Tibial artery (tissue), 4 donors: ENCODE results near the gene ILF3.

Experiments used
- DNase-seq, 2 donors: peaks; one replicate each; pipeline ENCODE4 v3.0.0-alpha.2; 2019
- H3K27ac ChIP-seq, 2 donors: fragments of 200-600 bp; sonication (generic) in 1 of 2; 1 replicate in 1 of 2; 2 replicates in 1 of 2; pipeline ENCODE4 v1.5.1; 2018 to 2019; ENCODE audit warnings: mild to moderate bottlenecking in 1 of 2
- H3K27me3 ChIP-seq, 2 donors: fragments of 200-600 bp; sonication (generic) in 1 of 2; one replicate each; pipeline versions ENCODE4 v1.5.1 to v1.6.0; 2016 to 2019
- H3K36me3 ChIP-seq, 3 donors: fragments of 200-600 bp; sonication (generic) in 2 of 3; one replicate each; pipeline ENCODE4 v1.5.1; 2016 to 2019; ENCODE audit warnings: mild to moderate bottlenecking in 2 of 3
- H3K4me1 ChIP-seq, 4 donors: fragments of 200-600 bp; sonication (generic) in 2 of 4; 1 replicate in 3 of 4; 2 replicates in 1 of 4; pipeline ENCODE4 v1.5.1; 2016 to 2019
- H3K4me3 ChIP-seq, 2 donors: fragments of 200-600 bp; sonication (generic) in 1 of 2; 1 replicate in 1 of 2; 2 replicates in 1 of 2; pipeline ENCODE4 v1.5.1; 2018 to 2019; ENCODE audit warnings: mild to moderate bottlenecking in 2 of 2
- H3K9me3 ChIP-seq, 3 donors: fragments of 200-600 bp; sonication (generic) in 1 of 3; one replicate each; pipeline ENCODE4 v1.5.1; 2016 to 2019
- intact Hi-C: fragments of 100-400 bp; cut with DNase I; formaldehyde crosslinking; loops from one replicate; pipeline ENCODE4 v1.15.0; 2023; ENCODE audit warnings: low total_unique reads
- TF ChIP-seq, protein P1 (sequence below), 2 experiments: fragments of 200-600 bp in 1 of 2; fragments of 450-650 bp in 1 of 2; IDR thresholded peaks; one replicate each; pipeline ENCODE4 v1.5.1; 2017 to 2019; ENCODE audit warnings: antibody characterized with exemption in 2 of 2, mild to moderate bottlenecking in 1 of 2, moderate library complexity in 1 of 2

ILF3 gene

DNA sequence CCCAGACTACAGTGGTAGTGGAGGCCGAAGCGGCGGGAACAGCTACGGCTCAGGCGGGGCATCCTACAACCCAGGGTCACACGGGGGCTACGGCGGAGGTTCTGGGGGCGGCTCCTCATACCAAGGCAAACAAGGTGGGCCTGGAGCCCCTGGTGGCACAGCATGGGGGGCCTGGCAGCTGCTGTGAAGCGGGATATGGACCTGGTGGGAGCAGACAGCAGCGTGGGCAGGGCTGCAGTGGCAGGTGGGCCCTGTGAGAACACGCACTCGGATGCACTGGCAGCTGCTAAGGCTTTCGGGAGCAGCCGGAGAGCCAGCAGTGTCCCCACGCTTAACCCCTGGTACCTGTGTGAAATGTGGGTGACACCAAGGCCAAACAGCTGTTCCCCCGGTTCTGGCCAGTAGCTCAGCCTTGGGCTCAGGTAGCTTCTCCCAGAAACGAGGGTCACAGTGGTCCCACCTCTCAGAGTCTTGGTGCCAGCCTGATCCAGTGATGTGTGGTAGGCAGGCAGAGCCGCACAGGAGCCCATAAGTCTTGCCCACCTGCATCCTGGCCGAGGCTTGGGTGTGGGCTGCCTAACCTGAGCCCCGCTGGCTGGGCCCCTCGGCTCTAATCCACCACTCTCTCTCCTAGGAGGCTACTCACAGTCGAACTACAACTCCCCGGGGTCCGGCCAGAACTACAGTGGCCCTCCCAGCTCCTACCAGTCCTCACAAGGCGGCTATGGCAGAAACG lies 34.6 kb downstream of the ILF3 start:
- H3K27me3 ChIP-seq, result no peaks in the 10 kb centered on the region
- no peaks in the 10 kb centered on the region for H3K9me3 ChIP-seq
- H3K4me3 ChIP-seq, result no peak overlapping the region
- H3K36me3 ChIP-seq, result peaks cover 44 to 90% (median 87%) of the 10 kb centered on the region in 3 donors
- DNase-seq, result no peak
- TF ChIP-seq, protein P1, sequence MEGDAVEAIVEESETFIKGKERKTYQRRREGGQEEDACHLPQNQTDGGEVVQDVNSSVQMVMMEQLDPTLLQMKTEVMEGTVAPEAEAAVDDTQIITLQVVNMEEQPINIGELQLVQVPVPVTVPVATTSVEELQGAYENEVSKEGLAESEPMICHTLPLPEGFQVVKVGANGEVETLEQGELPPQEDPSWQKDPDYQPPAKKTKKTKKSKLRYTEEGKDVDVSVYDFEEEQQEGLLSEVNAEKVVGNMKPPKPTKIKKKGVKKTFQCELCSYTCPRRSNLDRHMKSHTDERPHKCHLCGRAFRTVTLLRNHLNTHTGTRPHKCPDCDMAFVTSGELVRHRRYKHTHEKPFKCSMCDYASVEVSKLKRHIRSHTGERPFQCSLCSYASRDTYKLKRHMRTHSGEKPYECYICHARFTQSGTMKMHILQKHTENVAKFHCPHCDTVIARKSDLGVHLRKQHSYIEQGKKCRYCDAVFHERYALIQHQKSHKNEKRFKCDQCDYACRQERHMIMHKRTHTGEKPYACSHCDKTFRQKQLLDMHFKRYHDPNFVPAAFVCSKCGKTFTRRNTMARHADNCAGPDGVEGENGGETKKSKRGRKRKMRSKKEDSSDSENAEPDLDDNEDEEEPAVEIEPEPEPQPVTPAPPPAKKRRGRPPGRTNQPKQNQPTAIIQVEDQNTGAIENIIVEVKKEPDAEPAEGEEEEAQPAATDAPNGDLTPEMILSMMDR (IDR thresholded peaks at IDR 0.05), result no peak
- intact Hi-C loops, result no loop called here
- no peak overlapping the region for H3K27ac ChIP-seq
- peaks cover 0 to 14% (median 0%) of the 10 kb centered on the region in 4 donors for H3K4me1 ChIP-seq

DNA sequence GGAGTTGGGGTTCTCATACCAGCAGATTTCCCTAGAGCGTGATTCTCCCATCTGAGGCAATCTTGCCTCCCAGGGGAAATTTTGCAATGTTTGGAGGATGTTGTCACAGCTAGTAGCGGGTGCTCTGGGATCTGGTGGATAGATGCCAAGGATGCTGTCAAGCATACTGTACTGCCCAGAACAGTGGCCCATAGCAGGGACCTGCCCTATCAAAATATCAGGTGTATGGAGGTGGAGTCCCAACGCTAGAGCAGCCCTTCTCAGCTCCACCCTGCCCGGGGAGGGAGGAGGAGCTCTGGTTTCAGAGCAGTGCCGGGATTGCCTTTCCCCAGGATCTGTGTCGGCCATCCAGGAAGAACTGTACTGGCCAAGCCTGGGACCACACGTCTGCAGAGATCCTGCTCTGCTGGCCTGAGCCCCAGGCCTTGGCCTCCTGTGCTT lies 36.2 kb downstream of the ILF3 start:
- intact Hi-C loops, result no loop called here
- no peaks in the 10 kb centered on the region for H3K9me3 ChIP-seq
- no peak overlapping the region for H3K4me3 ChIP-seq
- TF ChIP-seq, protein P1 (IDR thresholded peaks at IDR 0.05), result no peak
- peaks cover 31 to 73% (median 71%) of the 10 kb centered on the region in 3 donors for H3K36me3 ChIP-seq
- H3K27me3 ChIP-seq, result no peaks in the 10 kb centered on the region
- peaks cover 0 to 17% (median 4%) of the 10 kb centered on the region in 4 donors for H3K4me1 ChIP-seq
- peak in 1 of 2 donors; percentile 76 for DNase-seq
- peak overlapping the region; percentile 15 to 40 for H3K27ac ChIP-seq

DNA sequence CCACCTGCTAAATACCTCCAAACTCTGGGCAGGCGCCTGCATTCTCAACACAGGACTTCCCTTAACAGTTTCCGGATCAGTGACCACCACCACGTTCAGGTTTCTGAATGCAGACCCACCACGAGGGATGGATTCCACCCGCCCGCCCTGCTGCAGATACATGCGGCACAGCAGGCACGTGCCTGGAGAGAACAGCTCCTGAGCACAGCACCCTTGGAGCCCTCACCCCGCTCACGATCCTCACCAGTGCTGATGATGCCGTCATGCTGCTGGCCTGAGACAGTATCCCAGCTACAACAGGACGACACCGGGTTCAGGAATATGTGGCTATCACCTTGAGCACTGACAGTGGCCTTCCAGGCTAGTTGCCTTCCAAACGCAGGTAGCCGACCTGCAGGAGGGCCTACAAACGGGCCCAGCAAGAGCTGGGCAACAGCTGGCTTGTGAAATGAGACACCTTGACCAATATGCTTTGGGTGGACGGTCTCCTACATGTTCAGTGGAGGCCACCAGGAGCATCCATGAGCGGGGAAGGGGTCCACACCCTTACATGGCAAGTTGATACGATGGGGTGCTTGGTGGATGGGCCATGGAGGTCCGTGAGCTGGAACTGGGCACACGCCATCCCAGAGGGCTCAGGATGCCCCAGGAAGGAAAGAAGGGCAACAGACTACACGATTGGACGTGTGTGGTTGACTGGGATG lies 37.2 kb downstream of the ILF3 start:
- no peak overlapping the region for H3K4me3 ChIP-seq
- peaks cover 0 to under 1% of the 10 kb centered on the region in 2 donors for H3K27me3 ChIP-seq
- TF ChIP-seq, protein P1 (IDR thresholded peaks at IDR 0.05), result no peak
- H3K4me1 ChIP-seq, result peaks cover 0 to 26% (median 10%) of the 10 kb centered on the region in 4 donors
- H3K36me3 ChIP-seq, result peaks cover 31 to 64% (median 61%) of the 10 kb centered on the region in 3 donors
- no peaks in the 10 kb centered on the region for H3K9me3 ChIP-seq
- intact Hi-C loops, result no loop called here
- no peak for DNase-seq
- no peak overlapping the region for H3K27ac ChIP-seq

DNA sequence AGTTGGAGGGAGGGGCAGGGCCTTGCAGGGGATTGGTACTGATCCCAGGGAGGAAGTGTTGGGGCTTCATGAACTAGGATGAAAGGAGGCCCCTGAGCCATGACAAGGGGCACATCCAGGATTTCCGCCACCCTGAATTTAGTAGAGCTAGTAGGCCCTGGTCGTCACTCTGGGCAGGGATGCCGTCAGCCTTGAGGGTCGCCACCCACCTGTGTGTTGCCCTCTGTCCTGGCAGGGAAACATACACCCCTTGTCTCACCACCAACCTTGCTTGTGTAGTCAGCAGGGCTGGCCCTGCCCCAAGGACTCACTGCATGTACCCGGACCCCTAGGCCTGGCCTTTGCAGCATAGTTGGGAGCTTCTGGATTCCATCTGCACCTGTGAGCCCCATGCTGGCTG lies 37.7 kb downstream of the ILF3 start:
- TF ChIP-seq, protein P1 (IDR thresholded peaks at IDR 0.05), result no peak
- Histone ChIP-seq H3K4me3 (no peak overlapping the region), H3K27me3 (peaks cover 0 to 3% of the 10 kb centered on the region in 2 donors), H3K27ac (no peak overlapping the region), H3K36me3 (peaks cover 31 to 58% (median 56%) of the 10 kb centered on the region in 3 donors), H3K9me3 (no peaks in the 10 kb centered on the region), H3K4me1 (peaks cover 0 to 26% (median 10%) of the 10 kb centered on the region in 4 donors)
- DNase-seq, result no peak
- intact Hi-C loops, result no loop called here

DNA sequence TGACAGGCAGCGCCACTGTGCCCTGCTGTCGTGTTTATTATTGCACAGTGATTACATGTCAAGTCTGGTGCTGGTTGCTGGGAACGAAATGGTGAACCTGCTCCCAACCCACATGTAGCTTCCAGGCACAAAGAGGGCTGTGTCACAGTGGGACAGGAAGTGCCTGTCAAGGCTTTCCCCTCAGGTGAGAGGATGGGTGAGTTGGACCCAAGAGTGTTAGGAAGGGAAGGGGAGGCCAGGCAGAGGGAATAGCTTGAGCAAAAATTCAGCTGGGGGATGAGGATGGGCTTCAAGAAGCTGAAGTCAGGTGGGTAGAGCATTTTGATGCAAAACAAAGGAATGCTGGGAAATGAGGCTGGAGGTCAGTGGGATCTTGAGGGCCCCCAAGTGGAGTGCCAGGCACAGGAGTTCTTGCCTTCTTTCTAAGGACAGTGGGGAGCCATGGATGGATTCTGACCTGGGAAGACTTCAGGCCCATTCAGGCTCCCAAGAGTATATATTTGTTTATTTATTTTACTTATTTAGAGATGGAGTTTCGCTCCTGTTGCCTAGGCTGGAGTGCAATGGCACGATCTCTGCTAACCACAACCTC lies 38.6 kb downstream of the ILF3 start:
- DNase-seq, result no peak
- H3K27me3 ChIP-seq, result peaks cover 0 to 3% of the 10 kb centered on the region in 2 donors
- H3K36me3 ChIP-seq, result peaks cover 23 to 49% (median 47%) of the 10 kb centered on the region in 3 donors
- intact Hi-C loops, result no loop called here
- H3K4me3 ChIP-seq, result no peak overlapping the region
- H3K27ac ChIP-seq, result no peak overlapping the region
- TF ChIP-seq, protein P1 (IDR thresholded peaks at IDR 0.05), result no peak
- no peaks in the 10 kb centered on the region for H3K9me3 ChIP-seq
- peaks cover 0 to 26% (median 10%) of the 10 kb centered on the region in 4 donors for H3K4me1 ChIP-seq
